GM19468 (cell line): ENCODE results near the gene RILPL2.
A peak's percentile ranks its signal among the peaks of the same experiment; 100 is the strongest.
"Not testable (repeated sequence)": the region's sequence is repeated elsewhere in the genome, so short reads cannot be mapped to it uniquely, and the experiment has no call there.

ENCODE experiments used
- ATAC-seq: cut with Tn5 transposase; IDR thresholded peaks from one replicate; pipeline ENCODE4 v1.9.1; 2021; ENCODE audit warnings: mild to moderate bottlenecking, moderate library complexity, moderate number of reproducible peaks; ENCODE audit not compliant: unreplicated experiment; ENCODE audit errors: extremely low read depth

The RILPL2 gene

DNA sequence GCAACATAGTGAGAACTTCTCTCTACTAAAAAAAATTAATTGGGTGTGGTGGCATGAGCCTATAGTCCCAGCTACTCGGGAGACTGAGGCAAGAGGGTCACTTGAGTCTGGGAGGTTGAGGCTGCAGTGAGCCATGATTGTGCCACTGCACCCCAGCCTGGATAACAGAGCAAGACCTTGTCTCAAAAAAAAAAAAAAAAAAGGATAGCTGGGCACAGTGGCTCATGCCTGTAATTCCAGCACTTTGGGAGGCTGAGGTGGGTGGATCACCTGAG, 15.7 kb upstream of the RILPL2 start:
- not testable (repeated sequence) for ATAC-seq

DNA sequence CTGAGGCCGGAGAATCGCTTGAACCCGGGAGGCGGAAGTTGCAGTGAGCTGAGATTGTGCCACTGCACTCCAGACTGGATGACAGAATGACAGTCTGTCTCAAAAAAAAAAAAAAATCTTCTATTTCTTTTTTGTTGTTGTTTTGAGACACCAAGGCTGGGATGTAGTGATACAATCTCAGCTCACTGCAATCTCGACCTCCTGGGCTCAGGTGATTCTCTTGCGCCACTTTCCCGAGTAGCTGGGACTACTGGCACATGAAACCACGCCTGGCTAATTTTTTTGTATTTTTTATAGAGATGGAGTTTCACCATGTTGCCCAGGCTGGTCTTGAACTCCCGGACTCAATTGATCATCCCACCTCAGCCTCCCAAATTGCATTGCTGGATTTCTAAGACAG, 14.2 kb upstream of the RILPL2 start:
- ATAC-seq: no peak

DNA sequence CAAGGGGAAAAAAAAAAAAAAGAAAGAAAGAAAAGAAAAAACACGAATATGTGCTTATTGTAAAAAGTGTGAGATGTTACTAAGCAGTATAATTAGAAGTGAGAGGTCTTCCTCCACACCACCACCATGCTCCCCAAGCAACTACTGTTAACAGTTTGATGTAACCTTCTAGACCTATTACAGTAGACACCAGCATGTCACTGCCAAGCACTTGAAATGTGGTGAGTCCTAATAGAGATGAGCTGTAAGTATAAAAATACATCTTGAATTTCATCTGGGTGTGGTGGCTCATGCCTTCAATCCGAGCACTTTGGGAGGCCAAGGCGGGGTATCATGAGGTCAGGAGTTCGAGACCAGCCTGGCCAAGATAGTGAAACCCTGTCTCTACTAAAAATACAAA, 13.4 kb upstream of the RILPL2 start:
- ATAC-seq: no peak

DNA sequence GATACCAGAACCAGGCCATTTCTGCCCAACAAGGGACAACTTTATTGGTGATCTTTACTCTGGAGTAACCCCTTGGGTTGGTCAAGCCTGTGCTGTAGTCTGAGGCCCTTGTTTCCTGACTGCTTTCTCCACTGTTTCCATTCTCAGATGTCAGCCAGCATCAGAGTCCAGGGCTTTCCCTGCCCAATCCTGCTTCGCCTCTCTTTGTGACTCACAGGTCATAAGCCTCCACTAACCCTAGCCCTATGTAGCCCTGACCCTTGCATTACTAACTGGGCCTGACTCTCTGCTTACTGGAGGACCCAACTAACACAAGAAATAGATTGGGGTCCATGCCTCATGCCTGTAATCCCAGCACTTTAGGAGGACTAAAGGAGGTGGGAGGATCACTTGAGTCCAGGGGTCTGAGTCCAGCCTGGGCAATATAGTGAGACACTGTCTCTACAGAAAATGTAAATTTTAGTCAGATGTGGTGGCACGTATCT, 12.8 kb upstream of the RILPL2 start:
- ATAC-seq: no peak

DNA sequence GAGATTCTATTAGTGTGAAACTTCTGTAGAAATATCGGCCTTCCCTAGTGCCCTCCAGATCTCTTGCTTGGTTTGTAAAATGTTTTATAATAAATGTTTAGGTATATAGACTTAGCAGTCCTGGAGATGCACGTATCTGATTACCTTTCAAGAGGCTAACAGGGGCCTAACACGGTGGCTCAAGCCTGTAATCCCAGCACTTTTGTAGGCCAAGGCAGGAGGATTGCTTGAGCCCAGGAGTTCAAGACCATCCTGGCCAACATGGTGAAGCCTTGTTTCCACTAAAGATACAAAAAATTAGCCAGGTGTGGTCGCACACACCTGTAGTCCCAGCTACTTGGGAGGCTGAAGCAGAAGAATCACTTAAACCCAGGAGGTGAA, 9.8 kb upstream of the RILPL2 start:
- ATAC-seq: no peak

DNA sequence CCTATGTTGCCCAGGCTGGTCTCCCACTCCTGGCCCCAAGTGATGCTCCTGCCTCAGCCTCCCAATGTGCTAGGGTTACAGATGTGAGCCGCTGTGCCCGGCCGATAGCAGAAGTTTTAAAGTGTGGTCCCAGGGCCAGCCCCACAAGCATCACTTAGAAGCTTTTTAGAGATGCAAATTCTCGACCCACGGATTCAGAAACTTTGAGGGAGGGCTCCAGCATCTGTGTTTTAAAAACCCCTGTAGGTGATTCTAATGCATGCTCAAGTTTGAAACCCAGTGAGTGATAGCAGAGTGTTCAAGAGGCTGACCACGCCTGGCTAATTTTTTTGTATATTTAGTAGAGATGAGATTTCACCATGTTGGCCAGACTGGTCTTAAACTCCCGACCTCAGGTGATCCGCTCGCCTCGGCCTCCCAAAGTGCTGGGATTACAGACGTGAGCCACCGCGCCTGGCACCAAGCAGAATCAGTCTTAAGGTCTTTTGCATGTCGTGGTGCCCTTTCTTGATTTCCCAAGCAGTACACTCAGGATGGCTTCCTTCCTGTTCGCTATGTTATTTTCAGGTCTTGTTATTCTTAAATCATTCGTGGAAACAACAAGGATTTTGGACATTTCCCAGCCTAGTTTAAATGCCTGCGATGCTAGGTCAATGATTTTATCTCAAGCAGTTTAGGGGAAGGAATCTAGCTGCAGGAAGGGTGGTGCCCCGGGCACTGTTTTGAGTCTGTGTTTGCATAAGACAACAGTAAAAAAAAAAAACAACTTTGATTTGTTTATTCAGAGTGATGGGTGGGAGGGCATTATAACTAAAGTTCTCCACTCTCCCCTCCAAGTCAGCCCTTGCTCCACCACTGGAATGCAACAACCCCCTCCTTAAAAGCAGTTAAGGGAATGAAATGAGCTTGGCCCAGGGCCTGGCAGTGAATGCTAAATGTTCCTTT, 9.2 kb upstream of the RILPL2 start:
- no peak for ATAC-seq

DNA sequence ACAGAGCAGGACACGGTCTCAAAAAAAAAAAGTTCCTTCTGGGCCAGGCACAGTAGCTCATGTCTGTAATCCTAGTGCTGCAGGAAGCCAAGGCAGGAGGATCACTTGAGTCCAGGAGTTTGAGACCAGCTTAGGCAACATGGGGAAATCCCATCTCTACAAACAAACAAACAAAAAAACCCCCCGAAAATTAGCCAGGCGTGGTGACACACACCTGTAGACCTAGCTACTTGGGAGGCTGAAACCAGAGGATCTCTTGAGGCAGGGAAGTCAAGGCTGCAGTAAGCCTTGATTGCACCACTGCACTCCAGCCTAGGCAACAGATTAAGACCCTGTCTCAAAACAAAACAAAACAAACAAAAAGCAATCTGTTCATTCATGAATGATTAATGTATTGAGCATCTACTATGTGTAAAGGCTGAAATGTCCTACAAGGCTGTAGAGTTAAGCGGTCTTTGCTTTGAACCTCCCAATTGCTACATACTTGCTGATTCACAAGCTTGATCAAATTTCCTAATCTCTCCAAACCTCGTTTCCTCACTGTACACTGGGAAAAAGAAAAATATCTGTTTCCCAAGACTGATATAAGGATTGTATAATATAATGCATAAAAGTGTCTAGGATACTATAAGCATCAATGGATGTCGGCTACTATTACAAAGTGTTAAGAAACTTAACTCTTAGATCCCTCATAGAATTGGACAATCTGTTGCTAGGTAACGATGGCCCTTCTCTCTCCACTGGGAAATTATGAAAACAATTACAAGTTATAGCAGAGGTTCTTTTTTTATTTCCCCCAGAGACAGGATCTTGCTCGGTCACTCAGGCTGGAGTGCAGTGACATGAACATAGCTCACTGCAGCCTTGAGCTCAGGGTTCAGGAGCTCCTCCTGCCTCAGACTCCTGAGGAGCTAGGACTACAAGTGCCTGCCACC, 7.9 kb upstream of the RILPL2 start:
- no peak for ATAC-seq

DNA sequence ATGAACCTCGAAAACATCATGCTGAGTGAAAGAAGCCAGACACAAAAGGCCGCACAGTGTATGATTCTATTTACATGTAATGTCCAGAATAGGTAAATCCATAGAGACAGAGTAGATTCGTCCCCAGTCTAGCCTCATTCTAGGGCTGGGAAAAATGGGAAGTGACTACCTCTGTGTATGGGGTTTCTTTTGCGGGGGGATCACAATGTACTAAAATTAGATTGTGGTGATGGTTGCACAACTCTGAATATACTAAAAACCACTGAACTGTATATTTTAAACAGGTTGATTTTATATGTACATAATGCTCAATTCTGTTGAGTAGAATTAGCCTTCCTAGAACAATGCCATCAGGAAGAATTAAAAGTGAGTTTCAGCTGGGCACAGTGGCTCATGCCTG, 6.3 kb upstream of the RILPL2 start:
- ATAC-seq: no peak

DNA sequence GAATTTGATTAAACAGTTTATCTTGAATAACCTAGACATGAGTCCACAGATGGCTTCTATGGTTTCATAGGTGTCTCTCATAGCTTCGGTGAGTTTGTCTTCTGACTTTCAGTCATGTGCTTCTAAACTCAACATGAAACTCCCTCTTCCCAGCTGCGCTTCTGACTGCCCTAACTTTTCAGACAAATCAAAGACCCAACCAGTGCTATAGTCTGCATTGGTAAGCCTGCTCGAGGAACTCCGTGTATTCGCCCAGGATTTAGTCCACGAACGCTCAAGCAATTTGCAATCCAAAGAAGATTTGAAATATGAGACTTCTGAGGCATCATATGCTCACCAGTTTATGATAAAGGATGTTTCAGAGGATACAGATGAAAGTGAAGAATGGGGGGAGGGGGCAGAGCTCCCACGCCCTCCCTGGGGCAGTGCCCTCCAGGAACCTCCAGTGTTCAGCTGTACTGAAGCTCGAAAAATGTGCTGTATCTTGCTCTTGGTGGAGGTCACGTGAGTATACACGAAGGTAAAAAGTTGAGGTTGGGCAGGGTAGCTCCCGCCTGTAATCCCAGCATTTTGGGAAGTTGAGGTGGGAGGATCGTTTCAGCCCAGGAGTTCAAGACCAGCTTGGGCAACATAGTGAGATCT, 5.2 kb upstream of the RILPL2 start:
- ATAC-seq: peak; percentile 59

DNA sequence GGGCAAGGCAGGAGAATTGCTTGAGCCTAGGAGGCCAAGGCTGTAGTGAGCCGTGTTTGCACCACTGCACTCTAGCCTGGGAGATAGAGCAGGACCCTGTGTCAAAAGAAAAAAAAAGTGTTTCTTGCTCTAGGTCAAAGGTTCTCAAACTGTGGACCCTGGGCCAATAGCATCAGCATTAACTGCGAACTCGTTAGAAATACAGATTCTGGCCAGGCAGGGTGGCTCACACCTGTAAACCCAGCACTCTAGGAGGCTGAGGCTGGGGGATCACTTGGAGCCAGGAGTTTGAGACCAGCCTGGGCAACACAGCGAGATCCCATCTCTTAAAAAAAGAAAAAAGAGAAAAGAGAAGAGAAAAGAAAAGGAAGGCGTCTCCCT, 858 bp downstream of the RILPL2 start:
- ATAC-seq: no peak

DNA sequence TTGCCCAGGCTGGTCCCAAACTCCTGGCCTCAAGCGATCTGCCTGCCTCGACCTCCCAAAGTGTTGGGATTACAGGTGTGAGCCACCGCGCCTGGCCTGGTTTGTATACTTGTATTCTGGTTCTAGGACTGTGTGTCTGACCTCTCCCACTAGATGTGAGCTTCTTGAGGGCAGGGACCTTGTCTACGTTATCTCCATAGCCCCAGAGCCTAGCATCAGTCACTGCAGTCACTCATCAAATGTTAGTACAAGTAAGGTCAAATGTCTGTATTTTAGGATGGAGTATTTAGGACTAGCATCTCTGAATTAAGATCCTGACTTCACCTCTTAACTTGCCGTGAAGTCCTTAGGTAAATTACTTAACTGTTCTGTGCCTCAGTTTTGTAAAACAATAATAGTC, 2.9 kb downstream of the RILPL2 start:
- no peak for ATAC-seq

DNA sequence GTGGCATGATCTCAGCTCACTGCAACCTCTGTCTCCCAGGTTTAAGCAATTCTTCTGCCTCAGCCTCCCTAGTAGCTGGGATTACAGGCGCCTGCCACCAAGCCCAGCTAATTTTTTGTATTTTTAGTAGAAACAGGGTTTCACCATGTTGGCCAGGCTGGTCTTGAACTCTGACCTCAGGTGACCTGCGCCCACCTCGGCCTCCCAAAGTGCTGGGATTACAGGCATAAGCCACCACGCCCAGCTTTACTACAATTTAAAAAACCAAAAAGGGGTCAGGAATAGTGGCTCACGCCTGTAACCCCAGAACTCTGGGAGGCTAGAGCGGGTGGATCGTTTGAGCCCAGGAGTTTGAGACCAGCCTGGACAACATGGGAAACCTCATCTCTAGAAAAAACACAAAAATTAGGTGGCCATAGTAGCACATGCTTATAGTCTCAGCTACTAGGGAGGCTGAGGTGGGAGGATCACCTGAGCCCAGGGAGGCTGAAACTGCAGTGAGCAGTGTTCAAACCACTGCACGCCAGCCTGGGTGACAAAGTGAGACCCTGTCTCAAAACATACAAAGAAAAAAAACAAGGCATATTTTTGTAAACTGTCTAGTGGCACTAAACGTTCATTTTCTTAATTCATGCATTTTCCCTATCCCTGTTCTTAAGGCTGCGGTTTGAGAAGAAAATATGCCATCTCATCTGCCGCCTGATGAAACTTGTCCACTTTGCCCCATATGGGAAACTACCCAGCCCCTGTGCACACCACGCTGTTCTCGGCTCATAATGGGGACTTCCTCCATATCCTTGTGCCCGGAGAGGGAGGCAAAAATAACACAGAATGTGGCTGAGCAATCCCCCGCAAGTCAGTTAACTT, 4.3 kb downstream of the RILPL2 start:
- ATAC-seq: not testable (repeated sequence)

DNA sequence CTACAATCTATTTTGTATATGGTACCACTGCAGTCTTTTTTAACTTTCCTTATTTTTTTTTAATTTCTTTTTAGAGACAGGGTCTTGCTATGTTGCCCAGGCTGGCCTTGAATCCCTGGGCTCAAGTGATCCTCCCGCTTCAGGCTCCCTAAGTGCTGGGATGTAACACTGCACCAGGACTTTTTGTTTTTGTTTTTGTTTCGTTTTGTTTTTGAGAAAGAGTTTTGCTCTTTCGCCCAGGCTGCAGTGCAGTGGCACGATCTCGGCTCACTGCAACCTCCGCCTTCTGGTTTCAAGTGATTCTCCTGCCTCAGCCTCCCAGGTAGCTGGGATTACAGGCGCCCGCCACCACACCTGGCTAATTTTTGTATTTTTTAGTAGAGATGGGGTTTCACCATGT, 7.4 kb downstream of the RILPL2 start:
- not testable (repeated sequence) for ATAC-seq

DNA sequence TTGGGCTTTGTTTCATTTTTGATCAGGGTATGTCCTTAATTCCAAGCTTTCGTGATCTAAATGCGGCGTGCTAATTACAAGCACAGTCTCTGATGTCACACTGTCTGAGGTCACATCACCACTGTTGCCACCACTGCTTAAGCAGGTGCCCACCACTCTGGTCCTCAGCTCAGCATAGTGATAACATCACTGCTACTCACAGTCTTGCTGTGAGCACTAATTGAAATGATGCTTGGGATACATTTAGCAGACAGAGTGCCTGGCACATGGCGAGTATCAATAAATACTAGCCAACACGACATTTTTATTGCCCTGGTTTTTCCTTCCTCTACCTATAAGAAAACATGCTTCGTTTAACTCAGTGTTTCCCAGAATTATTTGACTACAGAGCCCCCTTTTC, 7.9 kb downstream of the RILPL2 start:
- ATAC-seq: no peak

DNA sequence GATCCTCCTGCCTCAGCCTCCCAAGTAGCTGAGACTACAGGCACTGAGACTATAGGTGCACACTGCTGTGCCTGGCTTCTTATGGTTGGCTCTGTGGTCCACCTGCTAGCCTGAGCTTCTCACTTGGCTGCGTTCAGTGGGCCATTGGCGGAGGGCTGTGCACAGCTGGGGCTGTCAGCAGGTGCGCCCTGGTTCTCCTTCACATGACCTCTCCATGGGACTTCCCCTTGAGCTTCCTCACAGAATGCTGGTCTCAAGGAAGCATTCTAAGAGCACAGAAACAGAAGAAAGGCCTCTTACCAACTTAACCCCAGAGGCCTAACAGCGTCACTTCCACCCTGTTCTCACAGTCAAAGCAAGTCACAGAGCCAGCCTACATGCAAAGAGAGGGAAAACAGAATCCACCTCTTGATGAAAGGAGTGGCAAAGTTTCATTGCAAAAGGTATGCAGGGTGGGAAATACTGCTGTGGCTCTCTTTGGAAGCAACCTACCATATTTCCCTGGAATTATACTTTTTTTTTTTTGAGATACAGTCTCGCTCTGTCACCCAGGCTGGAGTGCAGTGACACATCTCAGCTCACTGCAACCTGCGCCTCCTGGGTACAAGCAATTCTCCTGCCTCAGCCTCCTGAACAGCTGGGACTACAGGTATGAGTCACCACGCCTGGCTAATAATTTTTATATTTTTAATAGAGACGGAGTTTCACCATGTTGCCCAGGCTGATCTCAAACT, 9.3 kb downstream of the RILPL2 start:
- ATAC-seq: peak; percentile 91

DNA sequence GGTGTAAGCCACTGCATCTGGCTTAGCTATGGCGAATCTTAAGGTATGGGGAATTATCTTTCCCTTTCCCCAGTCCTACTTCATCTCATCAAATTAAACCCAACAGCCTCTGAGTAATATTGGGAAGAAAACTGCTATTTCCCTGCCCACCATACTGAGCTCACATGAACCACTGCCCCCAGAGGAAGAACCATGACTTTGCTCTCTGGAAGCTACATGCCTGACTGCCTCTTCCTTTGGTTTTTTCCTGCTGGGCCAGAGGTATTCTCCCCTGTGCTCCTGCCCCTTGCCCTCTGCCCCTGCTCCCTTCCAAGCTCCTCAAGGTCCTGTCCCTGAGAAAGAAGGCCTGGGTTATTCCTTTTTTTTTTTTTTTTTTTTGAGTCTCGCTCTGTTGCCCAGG, 15.2 kb downstream of the RILPL2 start:
- no peak for ATAC-seq

DNA sequence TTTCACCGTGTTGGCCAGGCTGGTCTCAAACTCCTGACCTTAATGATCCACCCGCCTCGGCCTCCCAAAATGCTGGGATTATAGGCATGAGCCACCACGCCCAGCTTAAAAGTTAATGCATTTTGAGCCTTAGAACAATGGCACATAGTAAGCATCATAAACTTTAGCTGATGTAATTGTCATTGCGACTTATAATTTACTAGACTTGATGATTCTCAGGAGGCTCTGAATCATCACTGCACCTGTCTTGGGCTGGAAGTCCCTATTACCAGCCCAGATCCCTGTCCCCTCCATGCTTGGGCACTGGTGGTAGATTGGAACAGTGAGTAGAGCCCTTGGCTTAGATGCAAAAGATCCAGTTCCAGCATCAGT, 26.5 kb downstream of the RILPL2 start:
- ATAC-seq: no peak

DNA sequence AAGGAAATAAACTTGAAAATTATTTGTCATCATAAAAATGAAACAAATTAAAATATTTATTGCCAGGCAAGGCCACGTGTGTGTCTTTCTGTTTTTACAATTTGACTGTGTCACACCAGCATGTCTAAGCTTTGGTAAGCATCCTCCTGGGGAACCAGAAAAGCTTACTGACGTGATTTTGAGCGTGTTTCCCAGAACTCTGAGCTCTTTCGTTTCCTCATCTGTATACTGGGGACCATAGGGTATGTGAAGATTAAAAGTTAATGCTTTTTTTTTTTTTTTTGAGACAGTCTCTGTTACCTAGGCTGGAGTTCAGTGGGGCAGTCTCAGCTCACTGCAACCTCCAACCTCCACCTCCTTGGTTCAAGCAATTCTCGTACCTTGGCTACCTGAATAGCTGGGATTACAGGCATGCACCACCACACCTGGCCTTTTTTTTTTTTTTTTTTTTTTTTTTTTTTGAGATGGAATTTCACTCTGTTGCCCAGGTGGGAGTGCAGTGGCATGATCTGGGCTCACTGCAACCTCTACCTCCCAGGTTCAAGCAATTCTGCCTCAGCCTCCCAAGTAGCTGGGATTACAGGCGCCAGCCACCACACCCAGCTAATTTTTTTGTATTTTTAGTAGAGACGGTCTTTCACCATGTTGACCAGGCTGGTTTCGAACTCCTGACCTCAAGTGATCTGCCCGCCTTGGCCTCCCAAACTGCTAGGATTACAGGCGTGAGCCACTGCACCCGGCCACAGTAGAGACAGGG, 27.0 kb downstream of the RILPL2 start:
- not testable (repeated sequence) for ATAC-seq
